ENCODE measurements around the gene KCND2. TPM values are rescaled to one million over a fixed set of nuclear protein-coding genes. Genes with fewer than 3 reads are reported as not detected.

KCND2 gene
- total RNA-seq, 4 donors from 2014 or later = under 0.01 to 1.3 (median 0.59) TPM; not detected in 1

- no peaks in the 10 kb centered on the region for H3K27me3 ChIP-seq
- H3K9me3 ChIP-seq = no peaks in the 10 kb centered on the region
- H3K4me1 ChIP-seq = no peaks in the 10 kb centered on the region
- no peak for DNase-seq (ENCODE audit: low spot score in 2 of 2)
- no peaks in the 10 kb centered on the region for H3K36me3 ChIP-seq
- H3K4me3 ChIP-seq = no peak overlapping the region
- TF ChIP-seq POLR2A (IDR thresholded peaks at IDR 0.05) = no peak
- TF ChIP-seq, protein P1, sequence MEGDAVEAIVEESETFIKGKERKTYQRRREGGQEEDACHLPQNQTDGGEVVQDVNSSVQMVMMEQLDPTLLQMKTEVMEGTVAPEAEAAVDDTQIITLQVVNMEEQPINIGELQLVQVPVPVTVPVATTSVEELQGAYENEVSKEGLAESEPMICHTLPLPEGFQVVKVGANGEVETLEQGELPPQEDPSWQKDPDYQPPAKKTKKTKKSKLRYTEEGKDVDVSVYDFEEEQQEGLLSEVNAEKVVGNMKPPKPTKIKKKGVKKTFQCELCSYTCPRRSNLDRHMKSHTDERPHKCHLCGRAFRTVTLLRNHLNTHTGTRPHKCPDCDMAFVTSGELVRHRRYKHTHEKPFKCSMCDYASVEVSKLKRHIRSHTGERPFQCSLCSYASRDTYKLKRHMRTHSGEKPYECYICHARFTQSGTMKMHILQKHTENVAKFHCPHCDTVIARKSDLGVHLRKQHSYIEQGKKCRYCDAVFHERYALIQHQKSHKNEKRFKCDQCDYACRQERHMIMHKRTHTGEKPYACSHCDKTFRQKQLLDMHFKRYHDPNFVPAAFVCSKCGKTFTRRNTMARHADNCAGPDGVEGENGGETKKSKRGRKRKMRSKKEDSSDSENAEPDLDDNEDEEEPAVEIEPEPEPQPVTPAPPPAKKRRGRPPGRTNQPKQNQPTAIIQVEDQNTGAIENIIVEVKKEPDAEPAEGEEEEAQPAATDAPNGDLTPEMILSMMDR (IDR thresholded peaks at IDR 0.05) = no peak
- no peak for TF ChIP-seq EP300 (IDR thresholded peaks at IDR 0.05)
- WGBS, 2 donors = 87 to 94% methylated on average over 2 of the region's 2 CpGs
- H3K27ac ChIP-seq = no peak overlapping the region
Measured at GRCh38 chr7:120421151-120421651, 148.2 kb downstream of the KCND2 start.

DNA sequence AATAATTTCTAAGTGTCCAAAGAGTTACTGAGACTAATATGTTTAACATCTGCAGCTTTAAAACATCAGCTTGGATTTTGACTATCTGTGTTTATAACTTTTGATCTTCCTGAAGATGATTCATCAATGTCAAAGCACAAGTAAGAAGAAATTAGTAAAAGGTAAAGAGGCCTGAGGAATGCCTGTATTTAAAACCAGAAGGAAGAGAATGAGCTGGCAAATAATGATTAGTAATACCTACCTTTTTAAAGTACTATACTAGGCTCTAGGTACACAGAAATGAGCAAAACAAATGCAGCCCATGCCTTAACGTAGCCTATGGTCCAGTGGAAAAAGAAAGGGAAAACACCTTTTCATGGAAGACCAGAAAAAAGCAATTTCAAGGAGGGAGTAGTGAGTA is 158.0 kb downstream of the KCND2 start:
- 85 to 88% methylated on average over 1 of the region's 1 CpG for WGBS, 2 donors
- DNase-seq (ENCODE audit: low spot score in 2 of 2) = no peak
- H3K4me1 ChIP-seq = no peaks in the 10 kb centered on the region
- no peaks in the 10 kb centered on the region for H3K27me3 ChIP-seq
- no peaks in the 10 kb centered on the region for H3K36me3 ChIP-seq
- TF ChIP-seq EP300 (IDR thresholded peaks at IDR 0.05) (no peak), POLR2A (IDR thresholded peaks at IDR 0.05) (no peak)
- TF ChIP-seq, protein P1 (IDR thresholded peaks at IDR 0.05) = no peak
- H3K4me3 ChIP-seq = no peak overlapping the region
- H3K9me3 ChIP-seq = no peaks in the 10 kb centered on the region
- no peak overlapping the region for H3K27ac ChIP-seq

- Histone ChIP-seq H3K27me3 (no peaks in the 10 kb centered on the region), H3K4me3 (no peak overlapping the region), H3K36me3 (no peaks in the 10 kb centered on the region), H3K9me3 (no peaks in the 10 kb centered on the region), H3K27ac (no peak overlapping the region), H3K4me1 (no peaks in the 10 kb centered on the region)
- WGBS, 2 donors = 59 to 96% methylated on average over 1 of the region's 1 CpG
- no peak for DNase-seq (ENCODE audit: low spot score in 2 of 2)
- TF ChIP-seq, protein P1 (IDR thresholded peaks at IDR 0.05) = no peak
- no peak for TF ChIP-seq POLR2A (IDR thresholded peaks at IDR 0.05)
- TF ChIP-seq EP300 (IDR thresholded peaks at IDR 0.05) = no peak
Measured at GRCh38 chr7:120436487-120437060, 163.6 kb downstream of the KCND2 start.

DNA sequence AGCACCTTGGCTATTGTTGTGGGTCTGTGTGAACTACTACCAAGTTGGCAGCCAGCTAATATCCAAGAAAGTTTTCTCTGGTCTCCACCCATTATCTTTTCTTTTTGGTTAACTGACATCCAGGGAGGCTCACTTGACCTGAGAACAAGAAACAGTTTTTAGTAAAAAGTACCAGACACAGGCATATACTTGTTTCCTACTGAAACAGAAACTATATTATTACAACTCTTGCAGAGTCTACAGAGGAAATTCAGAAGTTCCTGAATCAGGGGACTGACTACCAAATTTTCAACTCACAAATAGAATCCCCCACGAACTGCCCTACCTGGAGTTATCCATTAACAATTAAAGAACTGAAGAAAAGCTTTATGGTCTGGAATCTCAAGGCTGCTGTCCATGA is 168.9 kb downstream of the KCND2 start:
- H3K27me3 ChIP-seq = no peaks in the 10 kb centered on the region
- H3K36me3 ChIP-seq = no peaks in the 10 kb centered on the region
- WGBS, 2 donors = 34 to 48% methylated on average over 1 of the region's 1 CpG
- H3K4me3 ChIP-seq = no peak overlapping the region
- no peaks in the 10 kb centered on the region for H3K9me3 ChIP-seq
- DNase-seq (ENCODE audit: low spot score in 2 of 2) = no peak
- H3K4me1 ChIP-seq = no peaks in the 10 kb centered on the region
- TF ChIP-seq EP300 (IDR thresholded peaks at IDR 0.05) (no peak), POLR2A (IDR thresholded peaks at IDR 0.05) (no peak)
- TF ChIP-seq, protein P1 (IDR thresholded peaks at IDR 0.05) = no peak
- H3K27ac ChIP-seq = no peak overlapping the region

DNA sequence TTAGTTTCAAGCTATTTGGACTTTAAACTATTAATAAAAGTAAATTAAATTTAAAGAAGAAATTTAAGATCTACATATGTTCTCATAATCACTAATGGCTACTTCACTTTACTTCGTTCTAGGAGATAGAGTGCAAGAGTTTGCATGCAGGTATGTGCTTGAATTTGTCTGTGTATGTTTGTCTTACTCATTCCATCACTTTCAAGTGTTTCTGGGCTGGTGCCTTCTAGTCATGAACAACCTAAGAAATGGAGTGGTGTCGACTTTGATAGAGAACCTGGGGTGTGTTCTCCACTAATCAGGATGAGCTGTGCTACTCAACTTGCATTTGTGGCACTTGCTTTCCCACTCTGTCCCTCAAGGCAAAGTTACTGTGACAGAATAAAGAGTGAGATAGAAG is 169.9 kb downstream of the KCND2 start:
- no peak overlapping the region for H3K27ac ChIP-seq
- H3K36me3 ChIP-seq = no peaks in the 10 kb centered on the region
- no peak overlapping the region for H3K4me3 ChIP-seq
- TF ChIP-seq POLR2A (IDR thresholded peaks at IDR 0.05) (no peak), EP300 (IDR thresholded peaks at IDR 0.05) (no peak)
- TF ChIP-seq, protein P1 (IDR thresholded peaks at IDR 0.05) = no peak
- no peak for DNase-seq (ENCODE audit: low spot score in 2 of 2)
- no peaks in the 10 kb centered on the region for H3K4me1 ChIP-seq
- WGBS, 2 donors = 78 to 79% methylated on average over 2 of the region's 2 CpGs
- H3K9me3 ChIP-seq = no peaks in the 10 kb centered on the region
- no peaks in the 10 kb centered on the region for H3K27me3 ChIP-seq

All from tibial nerve (tissue), 4 donors.